Amniotic stem cell (primary cell): ENCODE results near the gene SYNE4.

ENCODE experiments used
- DNase-seq: peaks from one replicate; lab custom pipeline; 2025; lab: John Stamatoyannopoulos, UW

SYNE4 gene

DNA sequence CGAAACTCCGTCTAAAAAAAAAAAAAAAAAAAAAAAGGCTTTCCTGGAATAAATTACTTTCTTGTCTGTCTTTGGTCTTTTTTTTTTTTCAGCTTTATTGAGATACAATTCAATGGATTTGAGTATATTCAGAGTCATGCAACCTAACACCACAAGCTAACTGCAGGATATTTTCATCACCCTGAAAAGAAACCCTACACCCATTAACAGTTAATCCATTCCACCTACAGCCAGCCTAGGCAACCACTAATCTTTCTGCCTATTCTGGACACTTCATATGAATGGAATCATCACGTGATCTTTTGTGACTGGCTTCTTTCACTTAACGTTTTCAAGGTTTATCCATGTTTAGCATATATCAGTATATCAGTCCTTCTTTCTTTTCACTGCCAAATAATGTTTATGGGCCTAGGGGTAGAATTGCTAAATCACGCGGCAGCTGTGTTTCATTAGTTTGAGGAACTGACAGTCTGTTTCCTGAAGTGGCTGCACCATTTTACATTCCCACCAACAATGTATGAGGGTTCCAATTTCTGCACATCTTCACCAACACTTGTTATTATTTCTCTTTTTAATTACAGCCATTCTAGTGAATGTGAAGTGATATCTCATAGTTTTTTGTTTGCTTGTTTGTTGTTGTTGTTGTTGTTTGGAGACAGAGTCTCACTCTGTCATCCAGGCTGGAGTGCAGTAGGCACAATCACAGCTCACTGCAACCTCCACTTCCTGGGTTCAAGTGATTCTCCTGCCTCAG, 52.6 kb downstream of the SYNE4 start:
- no peak for DNase-seq
